ENCODE results near the gene FDXR. TPM values are rescaled to one million over a fixed set of nuclear protein-coding genes. Genes with fewer than 3 reads are reported as not detected.

The FDXR gene
- total and polyA plus RNA-seq, 2 donors (not counting 3 experiments of a cell fraction or from before 2014, with no cell fraction given) = 19.7 to 33.4 TPM

GRCh38 chr17:74842599-74843351 is 30.0 kb downstream of the FDXR start:
- no peaks in the 10 kb centered on the region for H3K36me3 ChIP-seq (ENCODE audit: control insufficient read depth in 2 of 2, extremely low read depth in 1 of 2, insufficient read depth in 2 of 2, low read length in 2 of 2)
- H3K9me3 ChIP-seq (replicated peaks; ENCODE audit: control insufficient read depth, insufficient read depth, low read length) = no peaks in the 10 kb centered on the region
- H3K27ac ChIP-seq (ENCODE audit: insufficient read depth, low read depth, low read length) = no peak overlapping the region
- TF ChIP-seq JUN (IDR thresholded peaks at IDR 0.05; ENCODE audit: borderline replicate concordance, insufficient read depth, insufficient read length, low read depth) (no peak), CTCF (IDR thresholded peaks at IDR 0.05; ENCODE audit: extremely low read depth in 1 of 2, insufficient read depth in 1 of 2, low read depth in 1 of 2, low read length in 2 of 2) (peak; percentile 50 to 64)
- CTCF ChIA-PET = interaction anchor here (0.6 to 11.7 kb wide), 25 partner anchors 9 to 132 kb away, joined by 3 to 227 read pairs (median 6); partner anchors contain the start of genes FDXR and GRIN2C
- no peaks in the 10 kb centered on the region for H3K4me1 ChIP-seq (ENCODE audit: control insufficient read depth, extremely low read depth, insufficient read depth, low read length)
- H2AFZ ChIP-seq (ENCODE audit: low read depth, low read length) = peak overlapping the region; percentile 75
- dilution Hi-C loops (cut with MboI; ENCODE audit: extremely low pct_ligation_motif_present, low sequenced_read_pairs) (no loop called here), intact Hi-C loops (cut with micrococcal nuclease) (loop anchor here (1.0 kb wide), 2 partner anchors 19 to 51 kb away; no protein-coding TSS in a partner anchor)
- H3K4me3 ChIP-seq (replicated peaks in 1 of 3; ENCODE audit: insufficient read depth in 1 of 3, low read depth in 1 of 3, low read length in 3 of 3) = peak overlapping the region in 1 of 3 experiments; percentile 43
- H3K9ac ChIP-seq (replicated peaks; ENCODE audit: extremely low read depth, insufficient read depth, low read length) = no peak overlapping the region
- FAIRE-seq (peak; percentile 75), DNase-seq (ENCODE audit: low read depth, low spot score) (peak; percentile 82)
- BruUV-seq (replicated peaks) = no TSS peak
- H3K4me2 ChIP-seq (ENCODE audit: insufficient read depth, low read length) = peak overlapping the region; percentile 64
- no peaks in the 10 kb centered on the region for H3K27me3 ChIP-seq (ENCODE audit: control insufficient read depth in 2 of 2, insufficient read depth in 2 of 2, low read length in 2 of 2)
- H3K79me2 ChIP-seq (ENCODE audit: control insufficient read depth, insufficient read depth, low read length) = no peaks in the 10 kb centered on the region
- no peaks in the 10 kb centered on the region for H3K9me1 ChIP-seq (replicated peaks; ENCODE audit: control insufficient read depth, extremely low read depth, insufficient read depth, low read length)
- no peaks in the 10 kb centered on the region for H4K20me1 ChIP-seq (replicated peaks; ENCODE audit: control insufficient read depth, extremely low read depth, insufficient read depth, low read length)
- POLR2A ChIA-PET = interaction anchor here (0.7 to 1.0 kb wide), 2 partner anchors 30 to 115 kb away, joined by 3 to 8 read pairs; partner anchors contain the start of gene FDXR

- H3K9ac ChIP-seq (replicated peaks; ENCODE audit: extremely low read depth, insufficient read depth, low read length) = no peak overlapping the region
Measured at GRCh38 chr17:74842146-74842598, 30.6 kb downstream of the FDXR start.

More at GRCh38 chr17:74842146-74842598, 30.6 kb downstream of the FDXR start:
- ChIA-PET POLR2A (interaction anchor here (1.0 kb wide), 1 partner anchor 31 kb away, joined by 8 read pairs; the partner anchor contains the start of gene FDXR), CTCF (interaction anchor here (1.0 to 11.7 kb wide), 19 partner anchors 9 to 131 kb away, joined by 3 to 227 read pairs (median 7); partner anchors contain the start of genes FDXR and GRIN2C)
- dilution Hi-C loops (cut with MboI; ENCODE audit: extremely low pct_ligation_motif_present, low sequenced_read_pairs) (no loop called here), intact Hi-C loops (cut with micrococcal nuclease) (loop anchor here (1.0 kb wide), 1 partner anchor 51 kb away; no protein-coding TSS in a partner anchor)
- Histone ChIP-seq H3K27me3 (ENCODE audit: control insufficient read depth in 2 of 2, insufficient read depth in 2 of 2, low read length in 2 of 2) (no peaks in the 10 kb centered on the region), H2AFZ (ENCODE audit: low read depth, low read length) (peak overlapping the region; percentile 44), H3K4me3 (replicated peaks in 1 of 3; ENCODE audit: insufficient read depth in 1 of 3, low read depth in 1 of 3, low read length in 3 of 3) (no peak overlapping the region), H3K79me2 (ENCODE audit: control insufficient read depth, insufficient read depth, low read length) (no peaks in the 10 kb centered on the region), H3K9me3 (replicated peaks; ENCODE audit: control insufficient read depth, insufficient read depth, low read length) (no peaks in the 10 kb centered on the region), H3K36me3 (ENCODE audit: control insufficient read depth in 2 of 2, extremely low read depth in 1 of 2, insufficient read depth in 2 of 2, low read length in 2 of 2) (no peaks in the 10 kb centered on the region), H3K9me1 (replicated peaks; ENCODE audit: control insufficient read depth, extremely low read depth, insufficient read depth, low read length) (no peaks in the 10 kb centered on the region), H4K20me1 (replicated peaks; ENCODE audit: control insufficient read depth, extremely low read depth, insufficient read depth, low read length) (no peaks in the 10 kb centered on the region), H3K4me1 (ENCODE audit: control insufficient read depth, extremely low read depth, insufficient read depth, low read length) (no peaks in the 10 kb centered on the region), H3K27ac (ENCODE audit: insufficient read depth, low read depth, low read length) (no peak overlapping the region), H3K4me2 (ENCODE audit: insufficient read depth, low read length) (no peak overlapping the region)
- TF ChIP-seq MAX (IDR thresholded peaks at IDR 0.05; ENCODE audit: insufficient read depth, insufficient read length) = no peak
- no peak for TF ChIP-seq MYC (IDR thresholded peaks at IDR 0.05; ENCODE audit: low read depth, low read length)
- no peak for TF ChIP-seq JUN (IDR thresholded peaks at IDR 0.05; ENCODE audit: borderline replicate concordance, insufficient read depth, insufficient read length, low read depth)
- no peak for TF ChIP-seq FOS (IDR thresholded peaks at IDR 0.05; ENCODE audit: borderline replicate concordance, insufficient read depth, low read length)
- TF ChIP-seq POLR2A (IDR thresholded peaks at IDR 0.05; ENCODE audit: low read depth, low read length) = no peak
- TF ChIP-seq POLR2AphosphoS5 (IDR thresholded peaks at IDR 0.05; ENCODE audit: insufficient read depth, low read depth, low read length) = no peak
- TF ChIP-seq GATA2 (IDR thresholded peaks at IDR 0.05; ENCODE audit: insufficient read depth, insufficient read length, low read depth, low read length) = no peak
- no peak for TF ChIP-seq EZH2 (IDR thresholded peaks at IDR 0.05; ENCODE audit: borderline replicate concordance, low read depth, low read length, severe bottlenecking)
- TF ChIP-seq CTCF (IDR thresholded peaks at IDR 0.05; ENCODE audit: extremely low read depth in 1 of 2, insufficient read depth in 1 of 2, low read depth in 1 of 2, low read length in 2 of 2) = no peak
- no peak for FAIRE-seq
- no TSS peak for BruUV-seq (replicated peaks)
- no peak for DNase-seq (ENCODE audit: low read depth, low spot score)

Measured in endothelial cell of umbilical vein (primary cell).